KG1 (cell line): ENCODE data around the gene CDK8.
A peak's percentile ranks its signal among the peaks of the same experiment; 100 is the strongest.
"Not testable (repeated sequence)": the region's sequence is repeated elsewhere in the genome, so short reads cannot be mapped to it uniquely, and the experiment has no call there.

ENCODE experiments used
- DNase-seq: peaks from one replicate; lab custom pipeline; 2025; lab: John Stamatoyannopoulos, UW

Gene CDK8

DNA sequence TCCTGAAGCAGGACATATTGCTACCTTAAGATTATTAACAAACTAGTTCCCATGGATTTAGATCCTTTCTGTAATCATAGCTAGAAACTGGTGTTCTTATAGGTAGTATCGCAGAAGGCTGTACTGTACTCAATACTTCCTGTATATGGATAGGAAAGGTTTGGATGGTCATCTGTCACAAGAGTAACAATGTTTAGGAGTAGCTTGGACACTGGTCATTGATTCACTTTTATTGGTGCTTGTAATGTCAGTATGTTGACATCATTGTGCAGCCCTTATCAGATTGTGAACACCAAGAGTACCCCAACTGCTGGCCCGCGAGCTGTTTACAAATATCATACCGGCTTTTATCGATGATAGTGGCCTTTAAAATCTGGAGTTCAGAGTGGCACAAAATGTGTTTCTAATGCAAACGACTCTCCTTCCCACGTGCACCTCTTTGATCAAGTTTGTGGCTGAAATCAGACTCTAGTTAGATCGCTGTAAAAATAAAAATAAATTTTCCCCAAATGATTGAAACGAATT, 605 bp upstream of the CDK8 start:
- no peak for DNase-seq

GRCh38 chr13:26254583-26255111, 718 bp downstream of the CDK8 start:
- DNase-seq, result peak; percentile 29

DNA sequence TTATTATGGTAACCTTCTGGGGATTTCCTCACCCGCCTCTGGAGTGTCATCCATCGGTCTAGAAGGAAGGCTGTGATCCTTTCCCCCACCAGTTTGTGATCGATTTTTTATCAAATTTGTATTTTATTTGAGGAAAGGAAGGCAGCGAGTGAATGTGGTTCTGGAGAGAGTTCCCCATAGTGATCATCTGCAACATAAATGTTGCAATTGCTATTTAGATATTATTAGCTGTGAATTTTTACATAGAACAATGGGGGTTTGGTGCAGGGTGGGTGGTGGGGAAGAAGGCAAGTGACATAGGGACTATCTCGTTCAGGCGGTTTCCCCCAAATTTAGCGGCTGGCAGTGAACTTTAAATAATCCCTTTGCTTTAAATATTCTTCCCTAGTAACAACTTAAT, 1.2 kb downstream of the CDK8 start:
- DNase-seq, result no peak

- DNase-seq, result no peak
These were observed 1.9 kb downstream of the CDK8 start for GRCh38 chr13:26255691-26256277.

DNA sequence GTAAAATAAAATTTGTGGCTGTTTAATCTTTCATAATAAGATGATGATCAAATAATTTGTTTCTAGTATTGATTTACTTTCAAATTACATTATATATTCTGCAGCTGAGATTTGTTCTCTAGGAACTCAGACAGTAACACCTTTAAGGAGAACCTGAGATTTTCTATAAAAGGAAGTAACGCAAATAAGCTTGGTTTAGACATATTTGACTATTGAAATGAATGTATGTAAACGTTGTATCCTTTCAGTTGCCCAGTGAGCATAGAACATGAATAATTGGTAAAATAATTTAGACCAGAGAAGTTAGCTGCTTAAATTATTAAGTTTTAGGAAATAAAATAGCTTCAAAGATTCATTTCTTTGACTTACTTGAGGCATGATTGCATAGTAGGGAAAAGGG, 3.1 kb downstream of the CDK8 start:
- DNase-seq, result no peak

DNA sequence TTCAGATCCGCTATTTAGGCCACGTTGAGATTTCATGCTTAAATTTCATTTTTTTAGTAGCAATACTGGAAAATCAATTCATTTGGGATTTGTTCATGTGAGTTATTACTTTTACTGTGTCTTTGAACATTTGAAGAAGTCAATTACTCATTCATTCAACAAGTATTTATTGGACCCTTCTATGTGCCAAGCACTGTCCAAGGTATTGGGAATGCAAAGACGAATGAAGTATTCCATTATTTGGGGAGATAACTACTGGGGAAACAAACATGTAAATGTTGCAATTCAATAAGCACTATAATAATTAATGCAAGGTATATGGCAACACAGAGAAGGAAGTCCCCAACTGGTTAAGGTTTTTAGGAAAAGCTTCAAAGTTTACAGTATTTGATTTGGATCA, 5.7 kb downstream of the CDK8 start:
- DNase-seq, result no peak

DNA sequence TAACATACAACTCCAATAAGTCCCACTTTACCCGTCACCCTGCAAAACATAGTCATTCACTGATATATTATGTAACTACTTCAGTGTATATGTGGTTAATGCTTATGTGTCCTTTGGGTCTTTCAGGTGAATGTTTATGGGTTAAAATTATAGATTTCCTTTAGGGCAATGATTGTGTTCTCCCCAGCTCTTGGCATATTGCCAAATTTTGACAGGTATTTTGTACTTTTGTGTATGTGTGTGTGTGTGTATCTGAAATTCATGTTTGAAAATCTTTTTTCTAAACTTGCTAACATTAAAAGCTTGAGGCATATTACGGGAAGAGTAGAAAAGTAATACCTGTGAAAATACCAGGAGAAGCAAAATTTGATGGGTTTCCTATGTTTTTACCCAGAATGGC, 8.2 kb downstream of the CDK8 start:
- no peak for DNase-seq

- DNase-seq, result no peak
These were observed 12.4 kb downstream of the CDK8 start for GRCh38 chr13:26266311-26266710.

GRCh38 chr13:26270707-26271106, 16.8 kb downstream of the CDK8 start:
- DNase-seq, result no peak

- DNase-seq, result no peak
These were observed 18.7 kb downstream of the CDK8 start for GRCh38 chr13:26272621-26273020.

DNA sequence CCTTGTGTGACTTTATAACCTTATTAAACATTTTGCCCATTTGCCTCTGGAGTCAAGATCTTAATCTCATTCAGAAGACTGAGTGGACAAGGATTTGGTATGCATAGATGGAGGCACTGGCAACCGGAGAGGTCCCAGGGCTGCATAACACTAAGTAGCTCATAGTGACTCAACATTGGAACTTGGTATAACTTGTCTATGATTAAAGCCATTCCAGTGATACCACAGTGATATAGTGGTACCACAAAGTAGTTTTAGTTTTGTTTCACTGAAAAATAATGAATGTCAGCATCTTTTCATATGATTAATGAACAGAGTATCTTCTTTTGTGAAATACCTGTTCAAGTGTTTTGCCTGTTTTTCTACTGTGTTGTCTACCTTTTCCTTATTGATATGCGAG, 26.4 kb downstream of the CDK8 start:
- no peak for DNase-seq

DNA sequence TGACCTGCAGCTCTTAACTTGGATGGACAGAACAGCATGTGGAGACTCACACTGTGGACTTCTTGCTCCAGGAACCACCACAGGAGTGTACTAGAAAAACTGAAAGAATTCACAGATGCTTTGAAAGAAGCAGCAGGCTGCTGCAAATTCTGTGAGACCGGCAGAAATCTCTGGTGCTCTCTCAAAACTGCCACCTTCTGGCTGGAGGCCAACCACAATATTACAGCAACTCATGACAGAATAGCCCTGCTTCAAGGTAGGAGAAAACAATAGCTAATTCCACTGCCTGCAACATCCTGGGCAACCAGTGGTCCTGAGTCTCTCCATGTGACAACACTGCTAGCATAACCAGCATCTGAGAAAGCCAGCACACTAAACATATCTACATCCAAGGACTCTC, 26.9 kb downstream of the CDK8 start:
- no peak for DNase-seq

GRCh38 chr13:26285911-26286310, 32.0 kb downstream of the CDK8 start:
- not testable (repeated sequence) for DNase-seq

DNA sequence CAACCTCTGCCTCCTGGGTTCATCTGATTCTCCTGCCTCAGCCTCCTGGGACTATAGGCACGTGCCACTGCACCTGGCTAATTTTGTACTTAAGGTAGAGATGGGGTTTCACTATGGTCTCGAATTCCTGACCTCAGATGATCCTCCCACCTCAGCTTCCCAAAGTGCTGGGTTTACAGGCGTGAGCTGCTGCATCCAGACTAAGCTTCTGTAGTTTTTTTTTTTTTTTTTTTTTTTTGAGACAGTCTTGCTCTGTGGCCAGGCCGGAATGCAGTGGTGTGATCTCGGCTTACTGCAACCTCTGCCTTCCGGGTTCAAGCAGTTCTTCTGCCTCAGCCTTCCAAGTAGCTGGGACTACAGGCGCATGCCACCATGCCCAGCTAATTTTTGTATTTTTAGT, 34.9 kb downstream of the CDK8 start:
- DNase-seq, result not testable (repeated sequence)

- no peak for DNase-seq
These were observed 41.9 kb downstream of the CDK8 start for GRCh38 chr13:26295812-26296211.

GRCh38 chr13:26299168-26299750, 45.3 kb downstream of the CDK8 start:
- DNase-seq, result no peak

DNA sequence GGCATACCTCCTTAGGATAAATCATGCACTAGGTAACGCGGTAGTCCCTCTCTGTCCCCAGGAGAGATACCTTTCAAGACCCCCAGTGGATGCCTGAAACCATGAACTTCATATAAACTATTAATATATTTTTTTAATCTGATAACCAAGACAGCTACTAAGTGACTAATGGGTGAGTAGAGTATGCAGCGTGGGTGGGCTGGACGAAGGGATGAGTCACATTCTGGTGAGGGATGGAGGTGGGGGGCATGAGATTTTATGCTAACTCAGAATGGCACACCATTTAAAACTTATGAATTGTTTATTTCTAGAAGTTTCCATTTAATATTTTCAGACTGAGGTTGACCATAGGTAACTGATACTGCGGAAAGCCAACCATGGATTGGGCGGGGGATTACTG, 46.2 kb downstream of the CDK8 start:
- DNase-seq, result no peak

DNA sequence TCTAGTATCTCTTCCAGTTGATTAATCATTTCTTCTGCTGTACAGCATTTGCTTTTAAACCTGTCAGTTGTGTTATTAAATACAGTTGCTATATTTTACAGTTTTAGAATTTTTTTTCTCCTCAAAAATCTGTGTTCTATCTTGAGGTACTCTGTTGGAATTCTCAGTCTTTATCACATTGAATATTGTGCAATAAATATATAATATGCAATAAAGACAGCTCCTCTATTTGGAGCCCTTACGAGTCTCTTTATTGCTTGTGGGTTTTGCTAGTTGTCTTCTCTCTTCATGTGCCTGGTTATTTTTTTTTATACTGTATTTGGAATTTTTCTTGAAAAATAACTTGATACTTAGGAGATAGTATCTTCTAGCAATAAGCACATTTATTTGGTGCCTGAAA, 51.7 kb downstream of the CDK8 start:
- DNase-seq, result no peak

DNA sequence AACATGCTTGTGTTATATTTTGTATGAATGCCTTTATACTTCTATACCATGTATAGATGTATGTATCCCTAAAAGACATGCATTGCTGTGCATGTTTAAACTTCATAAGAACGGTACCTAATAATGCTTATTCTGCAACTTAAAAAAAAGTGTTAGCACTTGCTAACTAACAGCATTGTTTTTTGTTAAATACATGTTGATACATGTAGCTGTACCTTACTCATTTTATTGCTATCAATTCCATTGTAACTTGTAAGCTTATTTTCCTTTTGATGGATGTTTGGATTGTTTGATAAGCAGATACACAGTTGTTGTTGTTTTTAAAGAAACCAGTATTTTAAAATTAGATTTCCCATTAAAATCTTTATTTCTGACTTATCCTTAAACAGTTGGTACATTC, 53.8 kb downstream of the CDK8 start:
- no peak for DNase-seq

GRCh38 chr13:26308250-26308649, 54.3 kb downstream of the CDK8 start:
- no peak for DNase-seq

DNA sequence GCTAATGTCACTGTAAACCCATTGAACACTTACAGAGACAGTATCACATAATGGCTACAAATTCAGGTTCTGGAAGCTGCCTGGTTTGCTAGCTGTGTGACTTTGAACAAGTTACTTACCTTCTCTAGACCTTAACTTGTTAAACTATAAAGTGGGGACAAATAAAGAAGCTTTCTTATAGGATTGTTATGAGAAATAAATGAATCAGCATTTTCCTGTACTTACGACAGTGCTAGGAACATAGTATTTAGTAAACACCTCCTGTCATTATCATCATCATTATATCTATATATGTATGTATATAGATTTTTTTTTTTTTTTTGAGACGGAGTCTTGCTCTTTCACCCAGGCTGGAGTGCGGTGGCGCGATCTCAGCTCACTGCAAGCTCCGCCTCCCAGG, 54.9 kb downstream of the CDK8 start:
- DNase-seq, result no peak

DNA sequence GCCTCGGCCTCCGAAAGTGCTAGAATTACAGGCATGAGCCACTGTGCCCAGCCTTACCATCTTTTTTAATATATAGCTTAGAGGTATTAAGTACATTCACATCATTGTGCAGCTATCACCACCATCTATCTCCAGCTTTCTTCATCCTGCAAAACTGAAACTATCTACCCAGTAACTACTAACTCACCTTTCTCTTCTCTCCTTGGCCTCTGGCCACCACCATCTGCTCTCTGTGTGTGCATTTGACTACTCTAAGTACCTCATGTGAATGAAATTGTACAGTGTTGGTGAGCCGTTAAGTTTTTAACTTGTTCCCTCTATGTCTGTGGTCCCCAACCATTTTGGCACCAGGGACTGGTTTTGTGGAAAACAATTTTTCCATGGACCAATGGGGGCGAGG, 56.1 kb downstream of the CDK8 start:
- no peak for DNase-seq

DNA sequence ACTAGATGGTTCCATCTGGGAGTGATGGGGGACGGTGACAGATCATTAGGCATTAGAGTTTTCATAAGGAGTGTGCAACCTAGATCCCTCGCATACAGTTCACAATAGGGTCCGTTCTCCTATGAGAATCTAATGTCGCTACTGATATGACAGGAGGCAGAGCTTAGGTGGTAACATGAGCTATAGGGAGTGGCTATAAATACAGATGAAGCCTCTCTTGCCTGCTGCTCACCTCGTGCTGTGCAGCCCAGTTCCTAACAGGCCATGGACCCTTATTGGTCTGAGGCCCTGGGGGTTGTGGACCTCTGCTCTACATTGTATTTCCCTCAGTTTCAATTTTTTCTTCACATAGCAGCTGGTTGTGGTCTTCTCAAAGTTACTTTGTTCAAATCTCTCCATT, 56.5 kb downstream of the CDK8 start:
- DNase-seq, result no peak

DNA sequence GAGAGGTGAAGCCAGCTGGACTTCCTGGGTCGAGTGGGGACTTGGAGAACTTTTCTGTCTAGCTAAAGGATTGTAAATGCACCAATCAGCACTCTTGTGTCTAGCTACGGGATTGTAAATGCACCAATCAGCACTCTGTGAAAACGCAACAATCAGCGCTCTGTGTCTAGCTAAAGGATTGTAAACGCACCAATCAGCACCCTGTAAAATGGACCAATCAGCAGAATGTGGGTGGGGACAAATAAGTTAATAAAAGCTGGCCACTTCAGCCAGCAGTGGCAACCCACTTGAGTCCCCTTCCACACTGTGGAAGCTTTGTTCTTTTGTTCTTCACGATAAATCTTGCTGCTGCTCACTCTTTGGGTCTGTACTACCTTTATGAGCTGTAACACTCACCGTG, 58.1 kb downstream of the CDK8 start:
- not testable (repeated sequence) for DNase-seq
